Non-pigmented ciliary epithelial cell (primary cell): ENCODE results near the gene TMEM82.

Source experiments
- DNase-seq: peaks from one replicate; pipeline ENCODE4 v3.0.0-alpha.2; 2010; ENCODE audit warnings: low read depth

Gene TMEM82

DNA sequence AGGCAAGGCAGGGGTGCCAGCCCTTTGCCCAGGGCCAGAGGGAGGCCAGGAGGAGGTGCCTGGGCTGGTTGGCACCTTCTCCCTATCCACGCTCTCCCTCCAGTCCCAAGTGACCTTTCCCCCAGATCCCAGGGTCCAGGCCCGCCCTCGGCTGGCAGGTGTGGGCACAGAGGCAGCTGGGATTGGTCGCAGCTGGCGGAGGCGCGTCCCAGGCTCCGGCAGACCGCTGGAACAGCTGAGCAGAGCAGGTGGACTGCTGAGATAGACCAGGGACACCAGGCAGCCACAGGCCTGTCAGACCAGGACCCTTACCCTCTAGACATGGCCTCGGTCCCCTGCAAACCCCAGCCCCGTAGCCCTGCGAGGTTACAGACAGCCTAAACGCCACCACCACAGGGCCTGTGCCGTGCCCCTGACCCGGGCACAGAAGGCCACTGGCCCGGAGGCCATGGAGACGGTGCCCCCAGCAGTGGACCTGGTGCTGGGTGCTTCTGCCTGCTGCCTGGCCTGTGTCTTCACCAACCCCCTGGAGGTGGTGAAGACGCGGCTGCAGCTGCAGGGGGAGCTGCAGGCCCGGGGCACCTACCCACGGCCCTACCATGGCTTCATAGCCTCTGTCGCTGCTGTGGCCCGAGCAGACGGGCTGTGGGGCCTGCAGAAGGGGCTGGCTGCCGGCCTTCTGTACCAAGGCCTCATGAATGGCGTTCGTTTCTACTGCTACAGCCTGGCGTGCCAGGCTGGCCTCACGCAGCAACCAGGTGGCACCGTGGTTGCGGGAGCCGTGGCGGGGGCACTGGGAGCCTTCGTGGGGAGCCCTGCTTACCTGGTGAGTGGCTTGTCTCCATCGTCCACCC, 6.0 kb upstream of the TMEM82 start, which contains the start of gene SLC25A34:
SLC25A34 (plus strand) TSS at position 221 of the 854 bp plus-strand sequence; CDS start at position 449, 228 bp downstream.
- DNase-seq: no peak

DNA sequence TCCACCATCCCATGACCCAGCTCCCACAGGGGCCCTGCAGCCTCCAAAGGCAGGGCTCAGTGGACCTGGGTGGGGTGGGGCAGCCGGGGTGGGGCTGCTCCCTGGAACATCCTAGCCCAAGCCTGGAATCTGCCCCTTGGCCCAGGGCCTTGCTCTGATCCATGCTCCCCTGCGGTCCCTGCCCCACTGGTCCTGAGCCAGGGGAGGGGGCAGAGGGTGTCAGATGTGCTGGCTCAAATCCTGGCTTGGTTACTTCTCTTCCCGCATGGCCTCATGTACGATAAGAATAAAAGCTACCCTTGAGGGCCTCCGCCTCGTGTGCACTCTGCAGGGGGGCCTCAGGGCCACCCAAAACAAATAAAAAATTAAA, 5.4 kb upstream of the TMEM82 start:
- DNase-seq: no peak

DNA sequence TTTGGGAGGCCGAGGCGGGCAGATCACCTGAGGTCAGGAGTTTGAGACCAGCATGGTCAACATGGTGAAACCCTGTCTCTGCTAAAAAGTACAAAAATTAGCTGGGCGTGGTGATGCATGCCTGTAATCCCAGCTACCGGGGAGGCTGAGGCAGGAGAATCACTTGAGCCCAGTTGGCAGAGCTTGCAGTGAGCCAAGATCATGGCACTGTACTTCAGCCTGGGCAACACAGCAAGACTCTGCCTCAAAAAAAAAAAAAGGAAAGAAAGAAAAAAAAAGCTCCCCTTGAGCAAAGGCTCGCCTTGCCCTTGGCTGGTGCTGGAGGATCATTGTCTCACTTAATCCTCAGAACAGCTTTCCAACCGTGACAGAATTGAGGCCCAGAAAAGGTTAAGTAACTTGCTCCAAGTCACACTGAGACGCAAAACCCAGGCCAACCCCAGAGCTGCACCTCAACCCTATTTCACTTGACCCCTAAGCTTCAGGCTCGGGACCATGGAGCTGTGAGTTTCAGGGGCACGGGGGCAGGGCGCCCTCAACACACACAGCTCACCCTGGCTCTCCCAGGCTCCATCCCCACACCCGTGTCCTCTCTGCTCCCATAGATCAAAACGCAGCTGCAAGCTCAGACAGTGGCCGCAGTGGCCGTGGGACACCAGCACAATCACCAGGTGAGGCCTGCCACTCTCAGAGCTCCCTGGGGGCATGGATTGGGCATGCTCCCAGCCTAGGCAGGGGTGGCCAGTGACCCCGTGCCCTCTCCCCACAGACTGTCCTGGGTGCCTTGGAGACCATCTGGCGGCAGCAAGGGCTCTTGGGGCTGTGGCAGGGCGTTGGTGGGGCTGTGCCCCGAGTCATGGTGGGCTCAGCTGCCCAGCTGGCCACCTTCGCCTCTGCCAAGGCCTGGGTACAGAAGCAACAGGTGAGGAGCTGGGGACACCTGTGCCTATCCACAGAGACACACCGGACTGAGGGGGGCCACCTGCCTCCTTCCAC, 4.7 kb upstream of the TMEM82 start:
- no peak for DNase-seq

DNA sequence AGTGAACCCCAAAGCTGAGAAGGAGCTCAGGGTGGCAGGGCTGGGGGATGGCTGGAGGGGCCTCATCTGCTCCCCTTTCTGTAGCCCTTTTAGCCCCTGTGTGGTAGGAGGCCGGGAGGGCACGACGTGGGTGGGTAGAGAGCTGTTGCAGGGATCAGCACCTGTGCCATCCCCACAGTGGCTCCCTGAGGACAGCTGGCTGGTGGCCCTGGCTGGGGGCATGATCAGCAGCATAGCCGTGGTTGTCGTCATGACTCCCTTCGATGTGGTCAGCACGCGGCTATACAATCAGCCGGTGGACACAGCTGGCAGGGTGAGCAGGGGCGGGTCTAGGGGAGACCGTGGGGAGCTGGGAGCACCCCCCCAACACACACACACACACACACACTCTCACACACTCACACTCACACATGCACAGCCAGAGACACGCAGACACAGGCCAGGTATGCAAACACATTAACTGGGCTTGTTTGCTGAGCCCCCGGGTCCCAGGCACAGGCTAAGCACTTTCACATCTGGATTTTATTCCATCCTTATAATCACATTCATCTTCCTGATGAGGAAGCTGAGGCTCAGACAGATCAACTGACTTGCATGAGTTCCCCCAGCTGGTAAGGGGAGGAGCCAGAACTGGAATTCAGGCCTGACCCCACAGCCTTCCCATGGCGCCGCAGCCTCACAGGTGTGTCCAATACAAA, 3.7 kb upstream of the TMEM82 start:
- DNase-seq: no peak

DNA sequence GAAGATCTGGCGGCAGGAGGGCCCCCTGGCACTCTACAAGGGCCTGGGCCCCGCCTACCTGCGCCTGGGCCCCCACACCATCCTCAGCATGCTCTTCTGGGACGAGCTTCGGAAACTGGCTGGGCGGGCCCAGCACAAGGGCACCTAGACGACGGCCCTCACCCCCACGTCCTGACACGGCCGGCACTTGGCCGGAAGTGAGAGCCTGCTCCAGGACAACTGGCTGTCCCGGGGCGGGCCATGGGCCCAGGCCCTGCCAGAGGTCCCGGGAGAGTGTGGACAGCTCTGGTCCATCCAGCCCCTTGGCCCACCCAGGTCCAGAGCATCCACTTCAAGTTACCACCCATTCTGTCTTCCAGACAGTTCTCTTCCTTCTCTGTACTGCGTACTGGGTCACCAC, 3.0 kb upstream of the TMEM82 start:
- DNase-seq: no peak

DNA sequence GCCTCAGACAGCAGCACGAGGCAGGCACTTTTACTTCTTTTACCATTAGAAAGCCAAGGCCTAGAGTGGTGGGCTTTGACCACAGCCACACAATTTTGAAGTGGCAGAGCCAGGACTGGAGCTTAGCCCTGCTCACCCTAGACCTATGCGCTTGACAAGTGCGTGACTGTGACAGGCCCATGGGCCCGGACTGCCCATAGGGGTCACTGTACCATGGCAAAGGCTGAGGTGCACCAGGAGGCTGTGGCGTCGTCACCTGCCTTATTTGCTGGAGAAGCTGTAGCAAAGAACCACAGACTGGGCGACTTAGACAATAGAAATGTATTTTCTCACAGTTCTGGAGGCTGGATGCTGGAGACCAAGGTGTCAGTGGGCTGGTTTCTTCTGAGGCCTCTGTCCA, 2.6 kb upstream of the TMEM82 start:
- DNase-seq: no peak

DNA sequence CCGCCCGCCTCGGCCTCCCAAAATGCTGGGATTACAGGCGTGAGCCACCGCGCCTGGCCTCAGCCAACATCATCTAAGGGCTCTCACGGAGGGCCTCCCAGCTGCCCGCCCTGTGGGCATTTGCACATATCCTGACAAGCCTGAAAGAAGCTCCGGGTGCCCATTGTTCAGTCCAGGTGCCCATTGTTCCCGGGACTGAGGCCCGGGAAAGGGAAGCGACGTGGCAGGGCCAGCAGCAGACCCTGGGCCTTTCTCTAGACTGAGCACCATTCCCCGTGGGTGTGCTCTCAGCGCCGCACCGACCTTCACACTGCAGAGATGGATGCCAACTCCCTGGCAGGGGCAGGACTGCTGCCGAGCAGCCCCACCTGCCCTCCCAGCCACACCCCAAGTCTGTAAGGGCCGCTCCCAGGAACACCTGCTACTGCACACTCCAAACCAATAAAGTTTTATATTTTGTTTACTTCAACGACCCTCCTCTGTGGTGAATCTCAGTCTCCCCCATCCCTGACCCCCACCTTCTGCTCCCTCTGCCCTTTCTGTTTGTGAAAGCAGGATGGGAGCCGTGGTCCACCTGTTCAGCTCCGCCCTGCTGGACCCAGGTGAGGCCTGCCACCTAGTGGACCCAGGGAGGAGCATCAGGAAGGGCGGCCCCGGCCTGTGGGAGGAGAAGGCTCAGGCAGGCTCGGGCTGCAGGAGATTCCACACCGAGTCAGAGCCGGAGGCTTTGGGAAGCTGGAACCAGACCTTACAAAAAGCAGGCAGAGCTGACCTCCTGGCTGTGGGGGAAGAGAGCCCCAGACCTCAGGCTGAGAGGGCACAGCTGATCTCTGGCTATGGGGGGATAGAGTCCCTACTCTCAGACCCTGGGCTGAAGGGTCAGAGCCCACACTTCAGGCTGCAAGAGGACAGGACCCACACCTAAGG, 1.1 kb upstream of the TMEM82 start:
- no peak for DNase-seq

DNA sequence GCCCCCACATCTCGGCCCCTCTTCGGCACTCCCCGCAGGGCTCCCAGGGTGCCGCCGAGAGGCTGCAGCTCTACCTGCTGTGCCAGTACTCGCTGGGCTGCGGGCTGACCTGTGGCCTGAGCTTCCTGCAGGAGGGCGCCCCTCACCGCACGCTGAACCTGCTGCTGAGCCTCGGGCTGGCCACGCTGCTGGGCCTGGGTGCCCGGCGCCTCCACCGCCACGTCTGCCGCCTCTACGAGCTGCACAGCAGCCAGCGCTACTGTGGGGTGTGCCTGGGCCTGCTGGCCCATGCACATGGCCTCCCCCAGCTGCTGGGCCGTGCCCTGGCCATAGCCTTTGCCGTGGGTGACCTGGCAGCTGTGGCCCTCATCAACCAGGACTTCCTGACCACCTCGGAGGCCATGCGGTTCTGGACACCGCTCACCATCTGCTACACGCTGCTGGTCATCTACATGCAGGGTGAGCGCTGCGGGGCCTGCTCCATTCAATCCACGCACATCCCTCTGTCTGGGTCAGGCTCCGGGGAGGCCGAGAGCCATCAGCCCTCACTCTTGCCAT, 1.9 kb downstream of the TMEM82 start:
- no peak for DNase-seq

DNA sequence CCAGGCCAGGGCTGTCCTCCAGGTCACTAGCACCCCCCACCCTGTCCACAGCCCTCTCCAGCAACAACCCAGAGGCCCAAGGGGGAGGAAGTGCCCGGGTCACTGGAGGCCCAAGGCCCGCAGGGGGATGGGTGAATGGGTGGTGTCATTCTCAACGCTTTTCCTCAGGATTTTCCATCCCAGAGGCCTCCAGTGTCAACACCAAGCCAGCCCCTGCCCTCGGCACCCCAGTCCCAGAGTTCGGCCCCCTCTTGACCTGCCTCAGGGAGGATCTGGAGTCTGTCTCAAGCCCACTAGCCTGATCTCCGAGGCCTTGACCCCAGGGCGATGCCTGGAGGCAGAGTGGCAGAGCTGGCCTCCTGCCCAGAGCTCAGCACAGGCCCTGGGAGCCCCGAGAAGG, 5.1 kb downstream of the TMEM82 start:
- DNase-seq: no peak

DNA sequence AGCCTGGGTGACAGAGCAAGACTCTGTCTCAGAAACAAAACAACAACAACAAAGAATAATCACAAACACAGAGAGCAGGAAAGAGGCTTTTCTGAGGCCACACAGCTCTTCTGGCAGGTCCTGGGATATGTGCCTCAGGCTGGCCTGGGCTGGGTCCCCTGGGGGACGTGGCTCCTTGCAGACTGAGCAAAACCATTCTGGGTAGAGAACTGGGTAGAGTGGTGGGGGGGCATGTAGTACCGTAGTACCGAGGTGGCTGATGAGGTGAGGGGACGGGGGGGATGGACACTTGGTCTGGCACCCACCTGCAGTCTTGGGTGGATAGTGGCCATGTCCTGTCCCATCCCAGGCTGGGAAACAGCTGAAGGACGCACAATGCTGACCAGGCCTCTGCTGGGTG, 6.0 kb downstream of the TMEM82 start:
- DNase-seq: no peak

DNA sequence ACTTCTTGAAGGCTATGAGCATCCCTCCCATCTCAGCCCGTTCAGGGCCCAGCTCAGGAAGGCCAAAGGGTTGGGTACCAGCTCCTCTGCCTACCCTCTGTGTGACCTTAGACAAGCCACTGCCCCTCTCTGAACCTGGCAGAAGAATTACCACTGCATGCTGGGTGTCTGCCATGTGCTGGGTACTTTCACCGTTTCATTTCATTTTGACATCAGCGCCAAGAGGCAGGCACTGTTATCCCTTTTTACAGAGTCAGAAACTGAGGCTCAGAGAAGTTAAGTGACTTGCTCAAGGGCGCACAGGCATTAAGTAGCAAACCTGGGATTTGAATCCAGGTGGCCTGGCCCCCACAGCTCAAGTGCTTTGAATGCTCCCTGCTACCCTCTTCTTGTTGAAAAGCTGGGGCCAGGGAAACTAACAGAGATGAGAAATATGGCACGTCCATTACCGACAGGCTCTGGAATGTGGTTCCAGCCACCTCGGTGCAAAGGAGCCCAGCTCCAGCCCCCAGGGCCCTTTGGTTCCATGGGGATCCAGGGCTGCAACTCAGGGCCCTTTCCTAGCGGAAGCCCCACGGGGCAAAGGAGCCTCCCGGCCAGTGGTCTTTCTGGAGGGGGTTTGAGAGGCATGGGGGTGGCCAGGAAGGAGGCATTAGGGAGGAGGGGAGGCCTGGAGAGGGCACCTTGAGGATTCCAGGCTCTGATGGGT, 6.5 kb downstream of the TMEM82 start:
- no peak for DNase-seq

DNA sequence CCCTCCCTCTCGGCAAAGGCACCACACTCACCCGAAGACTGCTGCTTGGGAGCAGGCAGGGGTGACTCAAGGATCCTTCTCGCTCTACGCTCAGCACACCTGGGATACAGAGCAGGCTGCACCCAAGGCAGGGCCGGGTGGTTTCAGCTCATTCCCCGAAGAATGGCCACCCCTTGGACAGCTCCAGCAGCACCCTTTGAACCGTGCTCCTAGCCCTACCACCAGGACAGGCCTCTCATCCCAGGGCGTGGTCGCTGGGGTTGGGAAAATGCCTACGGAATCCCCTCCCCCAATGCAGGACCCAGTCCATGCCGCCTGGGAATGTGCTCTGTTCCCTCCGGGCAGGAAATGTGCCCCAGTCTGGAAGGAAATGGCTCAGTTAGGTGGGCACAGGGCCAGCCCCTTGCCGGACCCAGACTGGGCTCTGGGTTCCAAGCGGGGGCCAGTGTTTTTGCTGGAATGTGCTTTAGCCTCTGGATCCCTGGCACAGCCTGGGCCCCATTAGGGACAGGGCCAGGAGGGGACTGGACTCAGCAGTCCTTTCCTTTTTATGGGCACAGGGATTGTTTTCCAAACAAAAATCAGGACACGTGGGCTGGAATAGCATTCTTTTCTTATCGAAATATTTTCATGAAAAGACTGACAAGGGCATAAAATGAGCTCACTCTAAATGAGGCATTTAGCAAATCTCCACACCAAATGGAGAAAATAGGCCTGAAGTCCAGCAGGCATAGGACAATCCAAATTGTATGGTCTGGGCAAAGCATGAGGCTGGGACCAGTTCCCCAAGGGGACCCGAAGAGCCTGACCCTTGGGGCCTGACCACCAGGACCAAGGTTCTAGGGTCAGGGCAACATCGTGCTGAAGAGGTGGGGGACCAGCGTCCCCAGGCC, 7.3 kb downstream of the TMEM82 start:
- no peak for DNase-seq

DNA sequence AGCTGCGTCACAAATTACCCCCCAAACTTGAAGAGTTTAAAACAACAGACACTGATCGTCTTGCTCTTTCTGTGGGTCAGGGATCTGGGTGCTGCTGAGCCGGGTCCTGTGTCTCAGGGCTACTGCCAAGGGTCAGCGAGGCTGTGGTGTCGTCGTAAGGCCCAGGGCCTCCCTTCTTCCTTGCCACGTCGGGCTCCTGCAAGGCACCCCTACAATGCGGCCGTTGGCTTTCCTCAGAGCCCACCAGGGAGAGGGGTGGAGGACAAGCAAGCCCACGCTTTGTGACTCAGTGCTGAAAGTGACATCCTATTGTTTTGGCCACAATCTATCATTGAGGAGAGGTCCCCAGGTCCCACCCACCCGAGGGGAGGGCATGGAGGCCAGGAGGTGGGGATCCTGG, 8.6 kb downstream of the TMEM82 start:
- DNase-seq: no peak

DNA sequence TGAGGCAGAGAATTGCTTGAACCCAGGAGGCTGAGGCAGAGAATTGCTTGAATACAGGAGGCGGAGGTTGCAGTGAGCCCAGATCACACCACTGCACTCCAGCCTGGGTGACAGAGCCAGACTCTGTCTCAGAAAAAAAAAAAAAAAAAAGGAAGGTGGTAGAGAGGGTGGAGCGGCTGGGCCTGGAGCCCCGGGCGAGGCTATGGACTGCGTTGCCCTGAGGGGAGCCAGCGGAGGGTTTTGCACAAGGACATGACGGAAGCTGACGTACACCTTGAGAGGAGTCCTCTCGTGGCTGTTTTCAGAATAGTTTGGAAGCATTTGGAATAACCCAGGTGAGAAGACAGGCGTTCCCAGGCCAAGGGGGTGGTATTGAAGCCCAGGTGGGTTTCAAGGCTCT, 9.4 kb downstream of the TMEM82 start:
- DNase-seq: no peak

DNA sequence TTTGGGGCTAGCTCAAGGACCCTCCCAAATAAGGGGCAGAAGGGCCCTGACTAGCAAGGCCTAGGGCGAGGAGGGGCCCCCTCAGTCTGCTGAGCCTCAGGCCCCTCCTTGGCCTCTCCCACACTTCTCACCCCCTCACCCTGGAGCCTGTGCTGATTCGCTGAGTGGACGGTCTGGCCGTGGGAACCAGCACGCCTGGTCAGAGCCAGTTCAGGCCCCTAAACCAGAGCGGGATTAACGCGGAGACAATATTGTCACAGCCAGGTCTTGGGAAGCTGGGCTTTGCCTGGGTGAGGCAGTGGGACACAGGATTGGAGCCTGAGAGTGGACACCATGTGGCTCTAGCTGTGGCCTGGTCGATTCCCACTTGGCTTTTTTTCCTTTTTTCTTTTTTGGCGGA, 11.5 kb downstream of the TMEM82 start:
- no peak for DNase-seq

DNA sequence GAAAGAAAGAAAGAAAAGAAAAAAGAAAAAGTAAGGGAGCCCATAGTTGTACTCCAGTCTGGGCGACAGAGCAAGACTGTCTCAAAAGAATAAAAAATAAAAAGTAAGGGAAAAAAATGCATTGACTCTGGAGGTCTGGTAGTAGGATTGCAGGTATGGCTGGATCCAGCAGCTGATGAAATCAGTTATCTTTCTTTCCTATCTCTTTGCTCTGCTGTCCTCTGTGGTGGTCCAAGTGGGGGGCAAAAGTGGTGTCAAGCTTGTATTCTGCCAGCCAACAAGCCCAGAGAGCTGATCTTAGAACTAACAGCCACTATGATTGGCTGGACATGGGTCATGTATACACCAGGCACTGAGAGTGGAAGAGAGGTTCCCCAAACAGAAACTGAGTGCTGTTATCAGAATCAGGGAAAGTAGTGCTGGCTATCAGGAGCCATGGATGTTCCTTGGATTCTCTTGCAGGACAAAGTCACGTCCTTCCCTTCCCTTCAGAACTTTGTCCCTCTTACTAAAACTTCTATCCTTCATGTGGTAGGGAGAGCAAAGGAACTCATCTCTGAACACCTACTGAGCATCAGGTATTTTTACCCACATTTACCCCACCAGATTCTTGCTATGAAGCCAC, 12.8 kb downstream of the TMEM82 start:
- no peak for DNase-seq

DNA sequence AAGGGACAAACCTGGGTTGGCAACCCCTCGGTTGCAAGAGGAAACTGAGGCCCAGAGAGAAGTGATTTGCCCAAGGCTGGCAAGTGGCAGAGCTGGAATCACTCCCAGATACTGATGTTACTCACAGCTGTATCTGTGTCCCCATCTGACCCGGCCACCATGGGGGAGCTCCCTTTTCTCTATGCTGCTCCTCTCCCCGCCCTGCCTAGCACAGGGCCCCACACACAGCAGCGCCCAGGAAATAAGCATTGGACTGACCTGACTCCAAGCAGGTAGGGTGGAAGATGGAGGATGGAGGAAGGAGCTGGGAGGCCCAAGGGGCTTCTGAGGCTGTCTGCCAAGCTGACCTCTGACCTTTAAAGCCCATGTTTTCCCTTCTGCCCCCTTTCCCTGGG, 13.3 kb downstream of the TMEM82 start:
- no peak for DNase-seq

DNA sequence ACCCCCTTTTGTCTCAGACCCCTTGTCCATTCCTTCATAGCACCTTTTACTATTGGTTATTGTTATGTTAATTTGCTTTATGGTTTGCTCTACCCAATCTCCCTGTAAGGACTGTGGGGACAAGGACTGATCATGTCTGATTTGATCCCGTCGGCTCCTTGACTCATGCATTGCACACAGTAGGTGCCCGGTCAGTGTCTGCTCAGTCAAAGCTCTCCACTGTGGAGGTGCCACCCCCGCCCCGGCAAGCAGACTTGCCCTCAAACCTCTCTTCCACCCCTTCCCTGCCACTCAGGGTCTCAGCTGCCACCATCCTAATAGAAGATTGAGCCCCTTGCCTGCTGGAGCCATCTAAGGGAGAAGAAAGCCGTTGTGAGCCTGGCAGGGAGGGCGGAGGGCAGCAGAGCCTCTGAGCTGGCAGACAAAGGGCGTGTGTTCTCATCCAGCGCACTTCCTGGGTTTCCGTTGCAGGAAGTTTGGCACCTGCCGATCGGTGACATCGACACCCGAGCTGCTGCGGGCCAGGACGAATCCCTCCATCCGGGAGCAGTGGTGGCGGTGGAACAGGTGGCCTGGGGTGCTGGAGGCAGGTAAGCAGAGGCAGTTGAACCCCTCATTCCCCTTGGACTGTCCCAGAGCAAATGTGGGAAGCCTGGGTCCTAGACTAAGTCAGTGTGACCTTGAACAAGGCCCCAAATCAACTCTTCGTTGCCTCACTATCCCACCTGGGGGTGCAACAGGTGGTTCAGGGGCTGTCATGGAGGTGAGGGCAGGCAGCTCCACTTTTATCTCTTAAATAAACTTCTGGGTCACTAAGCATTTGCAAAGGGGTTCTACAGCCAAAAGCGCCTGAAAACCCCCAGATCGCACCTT, 14.1 kb downstream of the TMEM82 start:
- DNase-seq: no peak
